H1 (cell line): ENCODE results near the gene ABCG1. TPM values are rescaled to one million over a fixed set of nuclear protein-coding genes. Genes with fewer than 3 reads are reported as not detected.

ENCODE experiments used
- CTCF ChIA-PET: fragments of 300-600 bp; sonication (Branson Sonifier 250); formaldehyde crosslinking; loops from one replicate; lab custom pipeline; 2021; ENCODE audit not compliant: partially characterized antibody; lab: Charles Lee
- POLR2A ChIA-PET: fragments of 300-600 bp; sonication (Branson Sonifier 250); formaldehyde crosslinking; loops from one replicate; lab custom pipeline; 2021; ENCODE audit warnings: inconsistent platforms; ENCODE audit not compliant: partially characterized antibody; lab: Charles Lee
- DNase-seq, 2 experiments: peaks; one replicate each; pipeline versions ENCODE4 v3.0.0 to v3.0.0-alpha.2; 2010 to 2022; ENCODE audit warnings: low spot score in 2 of 2, low read depth in 1 of 2, mixed read lengths in 1 of 2
- FAIRE-seq: peaks from 2 replicates; lab custom pipeline; 2011; peaks lifted over from hg19 to GRCh38; lab: Jason Lieb, UNC
- H2AFZ ChIP-seq: 2 replicates; pipeline ENCODE4 v1.8.1; 2012; ENCODE audit warnings: low read length, inconsistent platforms
- H2AK5ac ChIP-seq: 2 replicates; pipeline ENCODE4 v1.6.1; 2013; ENCODE audit warnings: low read depth, low read length
- H2BK120ac ChIP-seq: replicated peaks from 2 replicates; pipeline ENCODE3; 2013; ENCODE audit warnings: low read depth, low read length, inconsistent platforms
- H2BK12ac ChIP-seq: 2 replicates; pipeline ENCODE4 v1.6.1; 2013; ENCODE audit warnings: low read depth, low read length
- H2BK15ac ChIP-seq: 2 replicates; pipeline ENCODE4 v1.6.1; 2013; ENCODE audit warnings: low read length
- H2BK20ac ChIP-seq: 2 replicates; pipeline ENCODE4 v1.6.1; 2013; ENCODE audit warnings: low read length
- H2BK5ac ChIP-seq: 2 replicates; pipeline ENCODE4 v1.6.1; 2013; ENCODE audit warnings: low read depth, low read length
- H3K14ac ChIP-seq: 2 replicates; pipeline ENCODE4 v1.6.1; 2013; ENCODE audit warnings: inconsistent platforms; ENCODE audit not compliant: insufficient read length
- H3K18ac ChIP-seq: 2 replicates; pipeline ENCODE4 v1.6.1; 2013; ENCODE audit warnings: low read length; ENCODE audit errors: extremely low read depth
- H3K23ac ChIP-seq: 2 replicates; pipeline ENCODE4 v1.6.1; 2013; ENCODE audit warnings: inconsistent platforms; ENCODE audit not compliant: insufficient read length
- H3K23me2 ChIP-seq: 2 replicates; pipeline ENCODE4 v1.6.1; 2013; ENCODE audit warnings: low read depth, low read length
- H3K27ac ChIP-seq: 2 replicates; pipeline ENCODE4 v1.6.1; 2011; ENCODE audit warnings: low read depth, low read length, inconsistent platforms
- H3K27me3 ChIP-seq, 4 experiments: replicated peaks in 1 of 4; 1 replicate in 1 of 4; 2 replicates in 3 of 4; pipeline versions ENCODE4 v1.6.1 to v1.8.1; 2011 to 2013; ENCODE audit warnings: low read length in 3 of 4, mild to moderate bottlenecking in 3 of 4, inconsistent platforms in 2 of 4, mixed read lengths in 2 of 4, moderate library complexity in 1 of 4; ENCODE audit not compliant: control insufficient read depth in 3 of 4, insufficient read depth in 3 of 4; ENCODE audit errors: extremely low read depth in 1 of 4
- H3K36me3 ChIP-seq, 4 experiments: 2 replicates each; pipeline versions ENCODE4 v1.6.1 to v1.8.1; 2011 to 2013; ENCODE audit warnings: mild to moderate bottlenecking in 4 of 4, low read length in 3 of 4, moderate library complexity in 2 of 4, control low read depth in 1 of 4, inconsistent platforms in 1 of 4; ENCODE audit not compliant: insufficient read depth in 4 of 4, control insufficient read depth in 2 of 4
- H3K4ac ChIP-seq: replicated peaks from 2 replicates; pipeline ENCODE3; 2013; ENCODE audit warnings: low read length, low read depth, mixed read lengths, inconsistent platforms; ENCODE audit not compliant: insufficient read length
- H3K4me1 ChIP-seq, 4 experiments: replicated peaks in 1 of 4; 1 replicate in 1 of 4; 2 replicates in 3 of 4; pipeline versions ENCODE4 v1.6.1 to v1.8.1; 2011 to 2013; ENCODE audit warnings: low read length in 3 of 4, inconsistent platforms in 2 of 4, mixed read lengths in 1 of 4; ENCODE audit not compliant: insufficient read depth in 4 of 4, control insufficient read depth in 3 of 4
- H3K4me2 ChIP-seq, 2 experiments: 2 replicates each; pipeline versions ENCODE4 v1.6.1 to v1.8.1; 2011 to 2013; ENCODE audit warnings: low read depth in 2 of 2, low read length in 2 of 2, control low read depth in 1 of 2, inconsistent platforms in 1 of 2, mild to moderate bottlenecking in 1 of 2; ENCODE audit not compliant: insufficient read depth in 1 of 2
- H3K4me3 ChIP-seq, 4 experiments: fragments of 200-600, 300-600 bp in 1 of 4; sonication (generic), shearing (Covaris generic), sonication (Bioruptor Twin) in 1 of 4; 2 replicates each; pipeline versions ENCODE4 v1.5.1 to v1.8.1; 2011 to 2016; ENCODE audit warnings: low read length in 4 of 4, low read depth in 3 of 4, control low read depth in 2 of 4, inconsistent platforms in 2 of 4, mild to moderate bottlenecking in 2 of 4, mixed read lengths in 1 of 4, moderate library complexity in 1 of 4; ENCODE audit not compliant: insufficient read depth in 2 of 4; ENCODE audit errors: extremely low read depth in 1 of 4
- H3K56ac ChIP-seq: replicated peaks from 2 replicates; pipeline ENCODE3; 2013; ENCODE audit warnings: low read depth, mild to moderate bottlenecking, mixed read lengths, low read length, inconsistent platforms; ENCODE audit not compliant: insufficient read length
- H3K79me1 ChIP-seq: 2 replicates; pipeline ENCODE4 v1.6.1; 2013; ENCODE audit warnings: low read depth, low read length, control low read depth
- H3K79me2 ChIP-seq, 2 experiments: 2 replicates each; pipeline versions ENCODE4 v1.6.1 to v1.8.1; 2012 to 2013; ENCODE audit warnings: low read length in 2 of 2, mild to moderate bottlenecking in 2 of 2, inconsistent platforms in 1 of 2; ENCODE audit not compliant: insufficient read depth in 2 of 2, control insufficient read depth in 1 of 2
- H3K9ac ChIP-seq, 4 experiments: replicated peaks in 1 of 4; 1 replicate in 1 of 4; 2 replicates in 3 of 4; pipeline versions ENCODE4 v1.6.1 to v1.8.1; 2011 to 2013; ENCODE audit warnings: low read depth in 3 of 4, low read length in 3 of 4, control low read depth in 2 of 4, mild to moderate bottlenecking in 2 of 4, moderate library complexity in 2 of 4, inconsistent platforms in 1 of 4; ENCODE audit errors: extremely low read depth in 1 of 4
- H3K9me3 ChIP-seq, 2 experiments: 2 replicates each; pipeline versions ENCODE4 v1.6.1 to v1.8.1; 2012 to 2013; ENCODE audit warnings: mild to moderate bottlenecking in 2 of 2, moderate library complexity in 2 of 2, control low read depth in 1 of 2, inconsistent platforms in 1 of 2, low read depth in 1 of 2, low read length in 1 of 2, mixed read lengths in 1 of 2; ENCODE audit not compliant: insufficient read depth in 2 of 2
- H4K20me1 ChIP-seq, 2 experiments: replicated peaks in 1 of 2; 2 replicates each; pipeline versions ENCODE3 to v1.8.1; 2011 to 2013; ENCODE audit warnings: inconsistent platforms in 2 of 2, low read length in 2 of 2, mild to moderate bottlenecking in 1 of 2; ENCODE audit not compliant: insufficient read depth in 2 of 2, control insufficient read depth in 1 of 2
- H4K5ac ChIP-seq: 2 replicates; pipeline ENCODE4 v1.6.1; 2013; ENCODE audit warnings: low read length, low read depth, mixed read lengths, inconsistent platforms; ENCODE audit not compliant: insufficient read length
- H4K8ac ChIP-seq: 2 replicates; pipeline ENCODE4 v1.8.0; 2013; ENCODE audit warnings: mild to moderate bottlenecking, moderate library complexity, low read length, inconsistent platforms; ENCODE audit not compliant: insufficient read depth; ENCODE audit errors: extremely low read depth
- H4K91ac ChIP-seq: replicated peaks from 2 replicates; pipeline ENCODE3; 2013; ENCODE audit warnings: low read length, mixed read lengths, inconsistent platforms; ENCODE audit not compliant: insufficient read length
- CTCF ChIP-seq, 3 experiments: IDR thresholded peaks; 1 replicate in 2 of 3; 2 replicates in 1 of 3; pipeline versions ENCODE4 v1.5.1 to v1.6.1; 2011; ENCODE audit warnings: low read length in 3 of 3, mild to moderate bottlenecking in 3 of 3, inconsistent platforms in 2 of 3, low read depth in 1 of 3, moderate library complexity in 1 of 3; ENCODE audit not compliant: insufficient read depth in 1 of 3; ENCODE audit errors: control extremely low read depth in 1 of 3
- FOSL1 ChIP-seq: IDR thresholded peaks from 2 replicates; pipeline ENCODE4 v1.6.1; 2011; ENCODE audit warnings: mild to moderate bottlenecking, low read depth, low read length, moderate library complexity; ENCODE audit not compliant: insufficient read depth
- GABPA ChIP-seq: IDR thresholded peaks from 2 replicates; pipeline ENCODE4 v1.6.1; 2011; ENCODE audit warnings: mild to moderate bottlenecking, low read length, moderate library complexity, borderline replicate concordance; ENCODE audit not compliant: insufficient read depth
- MAX ChIP-seq: IDR thresholded peaks from 2 replicates; pipeline ENCODE4 v1.6.1; 2012; ENCODE audit warnings: inconsistent platforms
- PHF8 ChIP-seq: fragments of 200-600 bp; sonication (generic); conservative IDR thresholded peaks from 2 replicates; pipeline ENCODE4 v1.7.1; 2012; ENCODE audit warnings: low read depth, mild to moderate bottlenecking, inconsistent platforms, low read length, moderate library complexity
- RBBP5 ChIP-seq: IDR thresholded peaks from 2 replicates; pipeline ENCODE4 v1.7.1; 2012; ENCODE audit warnings: low read depth, mild to moderate bottlenecking, inconsistent platforms, low read length, moderate library complexity, borderline replicate concordance
- SP4 ChIP-seq: IDR thresholded peaks from 2 replicates; pipeline ENCODE4 v1.6.1; 2012; ENCODE audit warnings: low read length, inconsistent platforms
- WGBS, 2 experiments: shearing (Covaris generic) in 1 of 2; methylation state at CpG; one replicate each; pipeline versions ENCODE4 v1.1.6 to v1.1.7; 2013 to 2015; ENCODE audit warnings: low lambda C conversion rate in 2 of 2, mixed read lengths in 2 of 2, inconsistent platforms in 1 of 2, low coverage in 1 of 2, missing lambda C conversion rate in 1 of 2; ENCODE audit not compliant: insufficient replicate concordance in 2 of 2, insufficient coverage in 1 of 2, insufficient read length in 1 of 2; ENCODE audit errors: extremely low coverage in 1 of 2, missing lambda C conversion rate in 1 of 2; 5-methylcytosine and 5-hydroxymethylcytosine counted together
- polyA plus RNA-seq, 7 experiments: library from polyadenylated mRNA; depleted of rRNA in 3 of 7; stranded (reverse) in 5 of 7; unstranded in 2 of 7; fragments of >200 nt in 5 of 7; fragments of 200-250 nt in 2 of 7; gene quantifications; 1 replicate in 5 of 7; 2 replicates in 1 of 7; 4 replicates in 1 of 7; pipeline versions ENCODE4 v1.2.1 to v1.2.3, GENCODE V29; 2011 to 2013; ENCODE audit warnings: missing spikeins in 2 of 7, mixed read lengths in 2 of 7
- total RNA-seq: library from RNA; stranded (reverse); fragmentation: NEBNext Ultra II Directional; extraction: Animal tissue kit (Norgen Biotek cat#: 25700); gene quantifications from 2 replicates; pipeline ENCODE4 v1.2.1, GENCODE V29; 2021

ABCG1 gene
- total and polyA plus RNA-seq, 2 of the 8 experiments (the other 6 are each of a cell fraction or from before 2014, with no cell fraction given), result 2.1 to 4.0 TPM

- Histone ChIP-seq H3K27me3 (no peaks in the 10 kb centered on the region), H3K79me2 (no peaks in the 10 kb centered on the region), H2BK15ac (no peak overlapping the region), H4K91ac (no peak overlapping the region), H3K14ac (no peak overlapping the region), H2BK120ac (no peak overlapping the region), H3K18ac (no peak overlapping the region), H2BK20ac (no peak overlapping the region), H3K9ac (no peak overlapping the region), H3K36me3 (no peaks in the 10 kb centered on the region), H4K8ac (no peak overlapping the region), H2AFZ (no peak overlapping the region), H3K4ac (no peak overlapping the region), H4K5ac (no peak overlapping the region), H3K4me1 (peaks cover 0 to 4% (median 0%) of the 10 kb centered on the region in 4 experiments; a peak in 2 of 7 replicates), H3K4me3 (no peak overlapping the region), H2BK12ac (no peak overlapping the region), H3K79me1 (no peaks in the 10 kb centered on the region), H3K27ac (no peak overlapping the region), H3K9me3 (no peaks in the 10 kb centered on the region), H2BK5ac (no peak overlapping the region), H2AK5ac (no peak overlapping the region), H3K56ac (no peak overlapping the region), H3K4me2 (no peak overlapping the region), H3K23me2 (no peaks in the 10 kb centered on the region), H4K20me1 (no peaks in the 10 kb centered on the region), H3K23ac (no peak overlapping the region)
- TF ChIP-seq PHF8 (no peak), MAX (no peak), SP4 (no peak), GABPA (no peak), CTCF (IDR thresholded peaks at IDR 0.05; ENCODE audit: control extremely low read depth in 1 of 3, insufficient read depth in 1 of 3, low read depth in 1 of 3, low read length in 3 of 3) (no peak), FOSL1 (no peak), RBBP5 (no peak)
- CTCF ChIA-PET, result interaction anchor here (0.7 to 1.0 kb wide), 2 partner anchors 34 to 105 kb away, joined by 4 read pairs; no protein-coding TSS in a partner anchor
- DNase-seq (no peak), FAIRE-seq (no peak)
- POLR2A ChIA-PET, result no interaction called here
- WGBS, 2 experiments, result 80% methylated on average over 4 of the region's 4 CpGs; no CpG with 5 or more reads in 1 of the 2 experiments
Observed at GRCh38 chr21:42344631-42345030, 125.7 kb downstream of the ABCG1 start.
